HG02870 (cell line): ENCODE data around the gene DYTN.
"Not testable (repeated sequence)": the region's sequence is repeated elsewhere in the genome, so short reads cannot be mapped to it uniquely, and the experiment has no call there.

ENCODE experiments used
- ATAC-seq: cut with Tn5 transposase; IDR thresholded peaks from one replicate; pipeline ENCODE4 v1.9.1; 2021; ENCODE audit warnings: mild to moderate bottlenecking, moderate library complexity; ENCODE audit not compliant: unreplicated experiment

Gene DYTN

GRCh38 chr2:206718296-206718695 is at the start of gene DYTN:
TSS of gene DYTN (minus strand) at chr2:206718396. CDS start at chr2:206718279, 117 bp downstream.
- peak; percentile 35 for ATAC-seq

- no peak for ATAC-seq
These were observed 48.1 kb upstream of the DYTN start for GRCh38 chr2:206766057-206766930.

- peak; percentile 87 for ATAC-seq
These were observed 47.3 kb upstream of the DYTN start, which contains the start of the genes FASTKD2 and MDH1B for GRCh38 chr2:206765242-206766056. TSS of gene FASTKD2 (plus strand) at chr2:206765606. CDS start at chr2:206766694, 1,088 bp downstream. TSS of gene MDH1B (minus strand) at chr2:206765328. CDS start at chr2:206765271, 57 bp downstream.

- ATAC-seq: peak; percentile 36
These were observed 46.6 kb upstream of the DYTN start for GRCh38 chr2:206764673-206765241.

- no peak for ATAC-seq
These were observed 38.6 kb upstream of the DYTN start for GRCh38 chr2:206756816-206757215.

GRCh38 chr2:206740800-206741199 is 22.6 kb upstream of the DYTN start:
- ATAC-seq: no peak

GRCh38 chr2:206739271-206739670 is 21.1 kb upstream of the DYTN start:
- ATAC-seq: no peak

GRCh38 chr2:206736935-206737334 is 18.7 kb upstream of the DYTN start:
- ATAC-seq: no peak

- ATAC-seq: no peak
These were observed 15.1 kb upstream of the DYTN start for GRCh38 chr2:206733341-206733740.

- no peak for ATAC-seq
These were observed 10.3 kb upstream of the DYTN start for GRCh38 chr2:206728277-206729199.

GRCh38 chr2:206727287-206727686 is 9.1 kb upstream of the DYTN start:
- ATAC-seq: no peak

GRCh38 chr2:206723288-206723687 is 5.1 kb upstream of the DYTN start:
- ATAC-seq: no peak

- ATAC-seq: peak; percentile 85
These were observed 3.2 kb upstream of the DYTN start for GRCh38 chr2:206721256-206721920.

- ATAC-seq: no peak
These were observed 1.6 kb downstream of the DYTN start for GRCh38 chr2:206716623-206717022.

- ATAC-seq: not testable (repeated sequence)
These were observed 3.0 kb downstream of the DYTN start for GRCh38 chr2:206715183-206715582.

GRCh38 chr2:206713746-206714145 is 4.5 kb downstream of the DYTN start:
- peak; percentile 75 for ATAC-seq

- no peak for ATAC-seq
These were observed 9.9 kb downstream of the DYTN start for GRCh38 chr2:206708286-206708685.

- ATAC-seq: no peak
These were observed 11.0 kb downstream of the DYTN start for GRCh38 chr2:206707164-206707701.

GRCh38 chr2:206701952-206702605 is 16.1 kb downstream of the DYTN start:
- no peak for ATAC-seq
